Measurements from ENCODE around the gene CCDC17.
A peak's percentile ranks its signal among the peaks of the same experiment; 100 is the strongest.

CCDC17 gene

GRCh38 chr1:45610589-45611226 is 13.1 kb downstream of the CCDC17 start:
- Histone ChIP-seq H3K9me3 (ENCODE audit: low read length) (no peaks in the 10 kb centered on the region), H4K20me1 (ENCODE audit: insufficient read depth, low read length) (no peaks in the 10 kb centered on the region), H3F3A (ENCODE audit: insufficient read depth, low read length) (no peaks in the 10 kb centered on the region), H3K9ac (ENCODE audit: low read length) (no peak overlapping the region), H3K27ac (ENCODE audit: low read depth, low read length, poor library complexity, severe bottlenecking) (no peak overlapping the region), H3K9me2 (ENCODE audit: low read depth, low read length) (no peaks in the 10 kb centered on the region), H3K79me2 (ENCODE audit: insufficient read depth, low read length) (no peaks in the 10 kb centered on the region), H3K4me1 (ENCODE audit: insufficient read depth, low read length, severe bottlenecking) (no peaks in the 10 kb centered on the region), H3K4me3 (ENCODE audit: low read depth, low read length, poor library complexity, severe bottlenecking) (no peak overlapping the region), H3K36me3 (ENCODE audit: insufficient read depth, low read length) (peaks cover 92% of the 10 kb centered on the region), H3K4me2 (ENCODE audit: low read length) (no peak overlapping the region), H3K27me3 (ENCODE audit: insufficient read depth, low read length) (no peaks in the 10 kb centered on the region), H2AFZ (ENCODE audit: low read length) (no peak overlapping the region)
- no peak for TF ChIP-seq EZH2 (IDR thresholded peaks at IDR 0.05; ENCODE audit: borderline replicate concordance, low read length)
- TF ChIP-seq, protein P1, sequence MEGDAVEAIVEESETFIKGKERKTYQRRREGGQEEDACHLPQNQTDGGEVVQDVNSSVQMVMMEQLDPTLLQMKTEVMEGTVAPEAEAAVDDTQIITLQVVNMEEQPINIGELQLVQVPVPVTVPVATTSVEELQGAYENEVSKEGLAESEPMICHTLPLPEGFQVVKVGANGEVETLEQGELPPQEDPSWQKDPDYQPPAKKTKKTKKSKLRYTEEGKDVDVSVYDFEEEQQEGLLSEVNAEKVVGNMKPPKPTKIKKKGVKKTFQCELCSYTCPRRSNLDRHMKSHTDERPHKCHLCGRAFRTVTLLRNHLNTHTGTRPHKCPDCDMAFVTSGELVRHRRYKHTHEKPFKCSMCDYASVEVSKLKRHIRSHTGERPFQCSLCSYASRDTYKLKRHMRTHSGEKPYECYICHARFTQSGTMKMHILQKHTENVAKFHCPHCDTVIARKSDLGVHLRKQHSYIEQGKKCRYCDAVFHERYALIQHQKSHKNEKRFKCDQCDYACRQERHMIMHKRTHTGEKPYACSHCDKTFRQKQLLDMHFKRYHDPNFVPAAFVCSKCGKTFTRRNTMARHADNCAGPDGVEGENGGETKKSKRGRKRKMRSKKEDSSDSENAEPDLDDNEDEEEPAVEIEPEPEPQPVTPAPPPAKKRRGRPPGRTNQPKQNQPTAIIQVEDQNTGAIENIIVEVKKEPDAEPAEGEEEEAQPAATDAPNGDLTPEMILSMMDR (IDR thresholded peaks at IDR 0.05; ENCODE audit: low read length): no peak

GRCh38 chr1:45608175-45609156 is 15.4 kb downstream of the CCDC17 start:
- Histone ChIP-seq H3K27me3 (ENCODE audit: insufficient read depth, low read length) (no peaks in the 10 kb centered on the region), H3K36me3 (ENCODE audit: insufficient read depth, low read length) (peaks cover 89% of the 10 kb centered on the region), H2AFZ (ENCODE audit: low read length) (no peak overlapping the region), H3K4me2 (ENCODE audit: low read length) (no peak overlapping the region), H3F3A (ENCODE audit: insufficient read depth, low read length) (no peaks in the 10 kb centered on the region), H3K9me2 (ENCODE audit: low read depth, low read length) (no peaks in the 10 kb centered on the region), H3K9me3 (ENCODE audit: low read length) (no peaks in the 10 kb centered on the region), H3K4me1 (ENCODE audit: insufficient read depth, low read length, severe bottlenecking) (no peaks in the 10 kb centered on the region), H3K79me2 (ENCODE audit: insufficient read depth, low read length) (peaks cover 6% of the 10 kb centered on the region; the same call in 1 of the 2 replicates), H3K9ac (ENCODE audit: low read length) (no peak overlapping the region), H4K20me1 (ENCODE audit: insufficient read depth, low read length) (no peaks in the 10 kb centered on the region; the same call in 1 of the 2 replicates), H3K27ac (ENCODE audit: low read depth, low read length, poor library complexity, severe bottlenecking) (peak overlapping the region; percentile 25), H3K4me3 (ENCODE audit: low read depth, low read length, poor library complexity, severe bottlenecking) (no peak overlapping the region)
- TF ChIP-seq EZH2 (IDR thresholded peaks at IDR 0.05; ENCODE audit: borderline replicate concordance, low read length): no peak
- TF ChIP-seq, protein P1 (IDR thresholded peaks at IDR 0.05; ENCODE audit: low read length): no peak

GRCh38 chr1:45607404-45608074 is 16.3 kb downstream of the CCDC17 start:
- Histone ChIP-seq H3K4me1 (ENCODE audit: insufficient read depth, low read length, severe bottlenecking) (no peaks in the 10 kb centered on the region), H3K9ac (ENCODE audit: low read length) (no peak overlapping the region), H3K9me2 (ENCODE audit: low read depth, low read length) (no peaks in the 10 kb centered on the region), H3K27ac (ENCODE audit: low read depth, low read length, poor library complexity, severe bottlenecking) (no peak overlapping the region), H3K79me2 (ENCODE audit: insufficient read depth, low read length) (peaks cover 12% of the 10 kb centered on the region), H3K4me3 (ENCODE audit: low read depth, low read length, poor library complexity, severe bottlenecking) (no peak overlapping the region), H2AFZ (ENCODE audit: low read length) (no peak overlapping the region), H3F3A (ENCODE audit: insufficient read depth, low read length) (no peaks in the 10 kb centered on the region), H3K9me3 (ENCODE audit: low read length) (no peaks in the 10 kb centered on the region), H3K4me2 (ENCODE audit: low read length) (no peak overlapping the region), H4K20me1 (ENCODE audit: insufficient read depth, low read length) (no peaks in the 10 kb centered on the region; the same call in 1 of the 2 replicates), H3K27me3 (ENCODE audit: insufficient read depth, low read length) (no peaks in the 10 kb centered on the region), H3K36me3 (ENCODE audit: insufficient read depth, low read length) (peaks cover 89% of the 10 kb centered on the region)
- TF ChIP-seq EZH2 (IDR thresholded peaks at IDR 0.05; ENCODE audit: borderline replicate concordance, low read length): no peak
- TF ChIP-seq, protein P1 (IDR thresholded peaks at IDR 0.05; ENCODE audit: low read length): no peak
